Measurements from ENCODE around the gene CD59.
"Not testable (repeated sequence)": the region's sequence is repeated elsewhere in the genome, so short reads cannot be mapped to it uniquely, and the experiment has no call there.

CD59 gene

GRCh38 chr11:33665350-33666106, 70.7 kb downstream of the CD59 start:
- DNase-seq: no peak

- DNase-seq: no peak
These were observed 71.4 kb downstream of the CD59 start for GRCh38 chr11:33664827-33665226.

GRCh38 chr11:33664166-33664565, 72.1 kb downstream of the CD59 start:
- DNase-seq: no peak

DNA sequence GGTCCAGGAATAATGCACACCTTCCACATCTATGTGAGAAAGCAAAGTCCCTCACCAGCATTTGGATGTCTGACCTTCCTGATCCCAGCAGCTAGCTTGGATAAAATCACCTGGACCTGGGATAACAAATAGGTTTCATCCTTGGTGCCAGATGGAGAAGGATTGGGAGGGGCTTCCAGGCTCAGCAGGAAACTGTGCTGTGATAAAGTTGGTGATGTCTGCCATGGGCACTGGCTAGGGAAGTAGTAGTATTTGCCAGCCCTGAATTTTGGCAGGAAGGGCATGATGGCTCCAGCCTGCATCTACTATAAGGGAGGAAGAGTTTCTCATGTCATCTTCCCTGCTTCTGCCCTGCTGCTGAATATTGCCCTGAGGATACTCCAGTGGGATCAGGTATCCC, 73.1 kb downstream of the CD59 start:
- DNase-seq: no peak

- not testable (repeated sequence) for DNase-seq
These were observed 74.7 kb downstream of the CD59 start for GRCh38 chr11:33661526-33661925.

DNA sequence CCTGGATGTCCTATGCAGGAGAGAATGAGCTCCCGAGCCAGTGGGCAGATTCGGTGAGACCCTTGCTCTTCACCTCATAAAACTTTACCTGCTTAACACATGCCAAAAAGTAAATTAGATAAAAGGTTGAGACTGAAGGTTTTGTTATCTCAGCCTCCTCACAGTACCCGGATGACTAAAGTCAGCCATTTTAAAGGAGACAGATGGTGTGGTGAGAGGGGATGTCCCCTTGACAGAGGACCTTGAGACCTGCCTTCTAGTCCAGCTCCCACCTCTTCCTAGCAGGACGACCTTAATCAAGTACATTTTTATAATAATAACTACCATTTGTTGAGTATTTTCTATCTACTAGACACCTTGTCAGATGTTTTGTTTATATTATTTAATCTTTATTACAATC, 75.3 kb downstream of the CD59 start:
- no peak for DNase-seq

DNA sequence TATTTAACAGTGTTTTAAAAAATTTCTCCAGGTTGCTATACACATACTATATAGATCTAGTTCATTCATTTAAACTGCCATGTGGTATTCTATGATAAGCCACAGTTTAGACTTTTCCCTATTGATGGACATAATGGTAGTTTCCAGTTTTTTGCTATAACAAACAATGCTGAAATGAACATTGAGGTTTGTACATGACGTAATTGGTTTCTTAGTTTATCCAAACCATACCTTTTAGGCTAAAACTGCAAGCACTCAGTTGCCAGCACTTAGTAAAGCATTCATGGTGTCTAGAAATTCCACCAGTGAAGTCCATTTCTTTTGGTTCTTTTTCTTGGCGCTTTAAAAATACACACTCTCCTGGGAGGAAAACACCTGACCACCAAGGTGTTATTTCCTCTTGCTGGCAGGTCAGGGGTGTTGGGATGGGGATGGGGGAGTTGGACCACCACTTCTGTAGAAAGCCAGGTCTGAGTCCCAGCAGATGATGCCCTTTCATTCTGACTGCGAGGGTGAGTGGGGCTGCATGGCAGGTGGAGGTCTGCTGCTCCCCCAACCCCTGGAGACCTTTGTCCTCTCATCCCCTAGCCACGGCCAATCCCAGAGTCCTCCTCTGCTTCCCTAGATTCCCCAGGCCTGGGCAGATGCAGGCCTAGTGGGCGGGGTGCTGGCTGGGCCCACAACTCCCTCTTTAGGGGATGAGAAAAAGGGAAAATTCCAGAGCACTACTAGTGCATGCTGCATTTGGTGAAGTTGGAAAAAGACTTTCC, 76.7 kb downstream of the CD59 start:
- DNase-seq: no peak

DNA sequence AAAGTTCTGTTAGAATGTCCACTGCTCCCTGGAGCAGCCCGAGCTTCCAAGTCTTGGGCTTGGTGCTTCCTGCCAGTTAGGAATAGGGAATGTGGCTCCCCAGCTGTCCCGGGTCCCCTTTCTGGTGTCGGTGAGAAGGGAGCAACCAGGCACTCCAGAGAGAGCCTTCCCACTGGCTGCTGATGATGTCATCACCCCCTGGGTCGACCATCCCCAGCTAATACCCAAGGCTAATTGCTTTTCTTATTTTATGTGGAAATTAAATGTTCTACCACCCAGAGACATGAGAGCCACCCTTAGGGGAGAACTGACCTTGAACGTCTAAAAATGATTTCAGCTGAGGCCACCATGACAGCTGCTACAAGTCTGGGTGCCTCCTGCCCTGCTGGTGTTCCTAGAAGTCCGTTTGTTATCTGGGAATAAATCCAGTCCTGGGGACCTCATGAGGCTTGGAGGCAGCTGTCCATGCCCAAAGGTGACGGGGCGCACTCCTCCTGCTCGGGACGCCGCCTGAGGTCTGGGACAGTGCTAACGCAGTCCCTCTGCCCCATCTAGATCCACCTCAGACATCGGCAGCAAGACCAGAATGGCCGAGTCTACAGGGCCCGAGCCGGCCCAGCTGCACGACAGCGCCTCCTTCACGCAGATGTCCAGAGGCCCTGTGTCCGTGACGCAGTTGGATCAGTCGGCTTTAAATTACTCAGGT, 77.9 kb downstream of the CD59 start:
- no peak for DNase-seq

GRCh38 chr11:33657757-33658156, 78.5 kb downstream of the CD59 start:
- no peak for DNase-seq

DNA sequence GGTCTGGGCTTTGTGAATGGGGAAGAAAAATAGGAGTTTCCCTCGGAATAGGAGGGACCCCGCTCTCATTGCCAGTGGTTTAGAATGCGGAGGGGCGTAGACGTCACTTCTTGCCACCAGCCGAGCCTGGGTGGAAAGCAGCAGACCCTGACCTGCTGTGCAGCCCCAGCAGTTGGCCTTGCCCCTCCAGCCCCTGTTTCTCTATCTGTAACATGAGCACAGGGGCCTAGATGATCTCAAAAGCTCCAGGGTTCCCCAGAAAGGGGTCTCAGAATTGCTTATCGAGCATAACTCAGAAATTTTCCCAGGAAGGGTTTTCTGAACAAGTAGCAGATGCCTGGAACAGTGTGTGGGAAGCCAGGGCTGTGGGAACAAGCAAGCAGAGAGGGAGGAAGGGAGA, 79.5 kb downstream of the CD59 start:
- DNase-seq: no peak

DNA sequence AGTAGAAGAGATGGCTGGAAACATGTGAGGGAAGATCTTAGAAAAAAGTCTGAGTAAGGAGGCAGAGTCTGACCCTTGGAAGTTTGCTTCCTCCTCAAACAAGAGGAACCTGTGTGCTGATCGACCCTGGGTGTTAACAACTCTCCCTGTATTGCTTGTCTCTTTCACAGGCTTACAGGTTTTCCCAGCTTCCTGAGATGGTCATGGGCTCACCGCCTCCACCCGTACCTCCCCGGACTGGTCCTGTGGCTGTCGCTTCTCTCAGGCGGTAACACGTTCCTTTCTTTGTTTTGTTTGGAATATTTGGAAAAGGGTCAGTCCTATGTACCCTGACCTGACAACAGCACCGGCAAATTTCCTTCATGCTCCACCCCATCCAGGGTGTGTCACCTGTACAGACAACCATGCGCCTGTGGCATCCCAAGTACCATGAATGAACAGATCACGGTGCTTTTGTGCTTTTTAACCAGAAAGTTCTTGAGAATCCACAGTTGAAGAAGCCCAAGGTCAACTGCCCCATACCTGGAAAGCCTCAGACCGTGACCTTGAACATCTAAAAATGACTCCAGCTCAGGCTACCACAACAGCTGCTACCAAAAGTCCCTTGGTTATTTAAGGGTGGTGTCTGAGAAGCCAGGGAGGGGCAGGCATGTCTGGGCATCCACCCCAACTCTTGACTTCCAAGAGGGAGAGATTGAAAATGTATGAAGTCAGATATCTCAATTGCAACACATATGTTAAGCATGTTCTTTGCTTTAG, 80.2 kb downstream of the CD59 start:
- DNase-seq: no peak

DNA sequence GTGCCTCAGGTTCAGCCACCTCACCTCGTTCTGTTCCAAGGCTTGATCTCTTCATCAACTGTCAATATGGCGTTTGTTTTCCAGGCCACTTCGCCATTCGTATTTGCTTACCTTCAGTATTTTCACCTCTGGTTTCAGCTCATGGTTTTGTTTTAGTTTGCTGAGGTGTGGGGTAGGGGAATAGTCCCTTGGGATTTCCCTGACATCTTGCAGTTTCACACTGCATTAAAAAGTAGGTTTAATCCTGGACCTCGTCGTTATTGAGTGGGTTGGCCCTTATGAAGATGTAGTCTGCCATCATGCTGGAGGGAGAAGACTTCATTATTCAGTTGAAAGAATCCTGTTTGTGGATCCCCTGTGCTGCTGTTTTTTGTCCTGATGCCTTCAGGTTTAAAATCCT, 81.6 kb downstream of the CD59 start:
- DNase-seq: no peak
